HCT116 (cell line): ENCODE results near the gene APBA3.

Experiments used
- CTCF ChIP-seq, 3 experiments: fragments of 200-600 bp in 1 of 3; sonication (generic) in 1 of 3; IDR thresholded peaks in 2 of 3; conservative IDR thresholded peaks in 1 of 3; 2 replicates each; pipeline ENCODE4 v1.5.1; 2012 to 2017; ENCODE audit warnings: low read depth in 2 of 3, low read length in 2 of 3, antibody characterized with exemption in 1 of 3, borderline replicate concordance in 1 of 3, control low read depth in 1 of 3, mild to moderate bottlenecking in 1 of 3, mixed read lengths in 1 of 3, mixed run types in 1 of 3, moderate library complexity in 1 of 3; ENCODE audit not compliant: insufficient read depth in 1 of 3
- EGR1 ChIP-seq: IDR thresholded peaks from 2 replicates; pipeline ENCODE4 v1.6.1; 2012; ENCODE audit warnings: low read depth
- EZH2phosphoT487 ChIP-seq: fragments of 200-600 bp; IDR thresholded peaks from 2 replicates; pipeline ENCODE4 v1.6.1; 2018; ENCODE audit warnings: antibody characterized with exemption, borderline replicate concordance
- POLR2A ChIP-seq: IDR thresholded peaks from 2 replicates; pipeline ENCODE4 v1.7.0; 2011; ENCODE audit warnings: borderline replicate concordance; ENCODE audit not compliant: insufficient read depth, insufficient read length; ENCODE audit errors: extremely low read depth
- SP1 ChIP-seq: IDR thresholded peaks from 2 replicates; pipeline ENCODE4 v1.6.1; 2012; ENCODE audit warnings: low read depth
- TCF7L2 ChIP-seq: IDR thresholded peaks from 2 replicates; pipeline ENCODE4 v1.7.0; 2011; ENCODE audit warnings: borderline replicate concordance, inconsistent platforms; ENCODE audit not compliant: insufficient read depth, insufficient read length; ENCODE audit errors: extremely low read depth
- ZNF274 ChIP-seq: fragments of 200-500 bp; sonication (Bioruptor generic); IDR thresholded peaks from 2 replicates; pipeline ENCODE4 v1.6.1; 2014; ENCODE audit warnings: mild to moderate bottlenecking, low read depth, low read length, inconsistent platforms

- TF ChIP-seq SP1 (no peak), TCF7L2 (no peak), ZNF274 (no peak), POLR2A (no peak), CTCF (IDR thresholded peaks at IDR 0.05 in 2 of 3, conservative IDR thresholded peaks at IDR 0.05 in 1 of 3; ENCODE audit: borderline replicate concordance in 1 of 3, insufficient read depth in 1 of 3, low read depth in 2 of 3, low read length in 2 of 3) (no peak), EGR1 (no peak), EZH2phosphoT487 (no peak)
Observed at GRCh38 chr19:3792114-3792513, 30.6 kb upstream of the APBA3 start.
